ENCODE results near the gene MRS2. TPM values are rescaled to one million over a fixed set of nuclear protein-coding genes. Genes with fewer than 3 reads are reported as not detected.
"Not testable (repeated sequence)": the region's sequence is repeated elsewhere in the genome, so short reads cannot be mapped to it uniquely, and the experiment has no call there.

MRS2 gene
- polyA plus RNA-seq, 1 experiment, result 19.9 TPM

GRCh38 chr6:24357336-24358218 lies 45.2 kb upstream of the MRS2 start, which contains the start of gene DCDC2:
Gene DCDC2, minus strand, starts transcription at chr6:24358059. Its CDS starts 309 bp downstream, at chr6:24357750.
- Histone ChIP-seq H3K27me3 (ENCODE audit: control insufficient read depth, insufficient read depth, low read length) (peaks cover 12% of the 10 kb centered on the region), H3K4me3 (ENCODE audit: low read depth, low read length) (peak within 1 kb of the TSS; percentile 18), H3K27ac (ENCODE audit: low read depth, low read length) (no peak within 1 kb of the TSS), H3K9me3 (ENCODE audit: control insufficient read depth, insufficient read depth, low read length) (peaks cover 5% of the 10 kb centered on the region; the same call in 1 of the 2 replicates)
- no peak for DNase-seq (ENCODE audit: low read depth, low spot score)
- CTCF ChIA-PET, result no interaction called here
- TF ChIP-seq, protein P1, sequence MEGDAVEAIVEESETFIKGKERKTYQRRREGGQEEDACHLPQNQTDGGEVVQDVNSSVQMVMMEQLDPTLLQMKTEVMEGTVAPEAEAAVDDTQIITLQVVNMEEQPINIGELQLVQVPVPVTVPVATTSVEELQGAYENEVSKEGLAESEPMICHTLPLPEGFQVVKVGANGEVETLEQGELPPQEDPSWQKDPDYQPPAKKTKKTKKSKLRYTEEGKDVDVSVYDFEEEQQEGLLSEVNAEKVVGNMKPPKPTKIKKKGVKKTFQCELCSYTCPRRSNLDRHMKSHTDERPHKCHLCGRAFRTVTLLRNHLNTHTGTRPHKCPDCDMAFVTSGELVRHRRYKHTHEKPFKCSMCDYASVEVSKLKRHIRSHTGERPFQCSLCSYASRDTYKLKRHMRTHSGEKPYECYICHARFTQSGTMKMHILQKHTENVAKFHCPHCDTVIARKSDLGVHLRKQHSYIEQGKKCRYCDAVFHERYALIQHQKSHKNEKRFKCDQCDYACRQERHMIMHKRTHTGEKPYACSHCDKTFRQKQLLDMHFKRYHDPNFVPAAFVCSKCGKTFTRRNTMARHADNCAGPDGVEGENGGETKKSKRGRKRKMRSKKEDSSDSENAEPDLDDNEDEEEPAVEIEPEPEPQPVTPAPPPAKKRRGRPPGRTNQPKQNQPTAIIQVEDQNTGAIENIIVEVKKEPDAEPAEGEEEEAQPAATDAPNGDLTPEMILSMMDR (IDR thresholded peaks at IDR 0.05; ENCODE audit: low read depth, low read length), result no peak
- POLR2A ChIA-PET, result no interaction called here

- no peak for DNase-seq (ENCODE audit: low read depth, low spot score)
- ChIA-PET POLR2A (no interaction called here), CTCF (no interaction called here)
- Histone ChIP-seq H3K9me3 (ENCODE audit: control insufficient read depth, insufficient read depth, low read length) (peaks cover 5% of the 10 kb centered on the region; the same call in 1 of the 2 replicates), H3K27me3 (ENCODE audit: control insufficient read depth, insufficient read depth, low read length) (peaks cover 12% of the 10 kb centered on the region), H3K4me3 (ENCODE audit: low read depth, low read length) (no peak overlapping the region), H3K27ac (ENCODE audit: low read depth, low read length) (no peak overlapping the region)
- TF ChIP-seq, protein P1 (IDR thresholded peaks at IDR 0.05; ENCODE audit: low read depth, low read length), result no peak
Observed at GRCh38 chr6:24358219-24358821, 44.4 kb upstream of the MRS2 start.

DNA sequence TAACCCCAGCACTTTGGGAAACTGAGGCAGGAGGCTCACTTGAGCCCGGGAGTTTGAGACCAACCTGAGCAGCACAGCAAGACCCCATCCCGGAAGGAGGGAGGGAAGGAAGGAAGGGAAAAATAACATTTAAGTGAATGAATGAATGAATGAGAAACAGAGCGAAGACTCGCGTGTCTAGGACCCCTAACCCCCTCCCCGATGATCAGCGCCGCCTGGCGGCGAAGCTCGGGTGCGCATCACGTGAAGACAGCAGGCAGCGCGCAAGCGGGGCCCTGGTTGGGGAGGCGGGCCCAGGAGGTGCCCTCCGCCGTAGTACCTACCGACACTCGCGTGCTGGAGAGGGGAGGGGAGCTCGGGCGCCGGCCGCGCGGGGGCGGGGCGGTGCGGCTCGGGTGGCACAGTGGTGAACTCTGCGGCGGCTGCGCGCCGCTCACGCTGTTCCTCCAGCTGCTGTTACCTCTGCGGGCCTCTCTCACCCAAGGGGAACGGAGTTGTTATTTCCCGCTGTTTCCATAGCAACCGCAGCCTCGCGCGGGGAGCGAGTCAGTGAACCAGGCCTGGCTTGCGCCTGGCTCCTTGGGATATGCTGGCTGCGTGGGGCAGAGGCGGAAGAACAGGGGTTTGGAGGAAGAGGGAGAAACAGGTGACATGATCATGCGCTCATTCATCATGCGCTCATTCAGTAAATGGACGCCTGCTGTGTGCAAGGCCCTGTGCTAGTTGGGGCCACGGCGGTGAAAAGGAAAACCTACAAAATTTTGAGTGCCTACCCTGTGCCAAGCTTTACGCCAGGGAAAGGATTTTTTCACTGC lies 42.9 kb upstream of the MRS2 start:
- peak; percentile 11 for DNase-seq (ENCODE audit: low read depth, low spot score)
- TF ChIP-seq, protein P1 (IDR thresholded peaks at IDR 0.05; ENCODE audit: low read depth, low read length), result peak; percentile 88
- peaks cover 5% of the 10 kb centered on the region; the same call in 1 of the 2 replicates for H3K9me3 ChIP-seq (ENCODE audit: control insufficient read depth, insufficient read depth, low read length)
- POLR2A ChIA-PET, result no interaction called here
- no peak overlapping the region for H3K27ac ChIP-seq (ENCODE audit: low read depth, low read length)
- H3K27me3 ChIP-seq (ENCODE audit: control insufficient read depth, insufficient read depth, low read length), result peaks cover 12% of the 10 kb centered on the region
- CTCF ChIA-PET, result interaction anchor here (0.7 to 2.2 kb wide), 5 partner anchors 17 to 77 kb away, joined by 3 to 8 read pairs (median 4); no protein-coding TSS in a partner anchor
- H3K4me3 ChIP-seq (ENCODE audit: low read depth, low read length), result peak overlapping the region; percentile 62

- H3K9me3 ChIP-seq (ENCODE audit: control insufficient read depth, insufficient read depth, low read length); POLR2A ChIA-PET: not testable (repeated sequence)
- CTCF ChIA-PET, result interaction anchor here (0.8 to 1.1 kb wide), 2 partner anchors 27 to 80 kb away, joined by 3 read pairs; no protein-coding TSS in a partner anchor
Observed at GRCh38 chr6:24362363-24362762, 40.4 kb upstream of the MRS2 start.

GRCh38 chr6:24365103-24365633 lies 37.6 kb upstream of the MRS2 start:
- CTCF ChIA-PET, result not testable (repeated sequence)

More at GRCh38 chr6:24362363-24362762, 40.4 kb upstream of the MRS2 start:
- H3K4me3 ChIP-seq (ENCODE audit: low read depth, low read length); H3K27me3 ChIP-seq (ENCODE audit: control insufficient read depth, insufficient read depth, low read length); DNase-seq (ENCODE audit: low read depth, low spot score); H3K27ac ChIP-seq (ENCODE audit: low read depth, low read length): not testable (repeated sequence)

More at GRCh38 chr6:24365103-24365633, 37.6 kb upstream of the MRS2 start:
- DNase-seq (ENCODE audit: low read depth, low spot score); H3K4me3 ChIP-seq (ENCODE audit: low read depth, low read length); H3K9me3 ChIP-seq (ENCODE audit: control insufficient read depth, insufficient read depth, low read length); H3K27me3 ChIP-seq (ENCODE audit: control insufficient read depth, insufficient read depth, low read length); POLR2A ChIA-PET; H3K27ac ChIP-seq (ENCODE audit: low read depth, low read length): not testable (repeated sequence)
